ENCODE results near the gene CCDC167.

CCDC167 gene

DNA sequence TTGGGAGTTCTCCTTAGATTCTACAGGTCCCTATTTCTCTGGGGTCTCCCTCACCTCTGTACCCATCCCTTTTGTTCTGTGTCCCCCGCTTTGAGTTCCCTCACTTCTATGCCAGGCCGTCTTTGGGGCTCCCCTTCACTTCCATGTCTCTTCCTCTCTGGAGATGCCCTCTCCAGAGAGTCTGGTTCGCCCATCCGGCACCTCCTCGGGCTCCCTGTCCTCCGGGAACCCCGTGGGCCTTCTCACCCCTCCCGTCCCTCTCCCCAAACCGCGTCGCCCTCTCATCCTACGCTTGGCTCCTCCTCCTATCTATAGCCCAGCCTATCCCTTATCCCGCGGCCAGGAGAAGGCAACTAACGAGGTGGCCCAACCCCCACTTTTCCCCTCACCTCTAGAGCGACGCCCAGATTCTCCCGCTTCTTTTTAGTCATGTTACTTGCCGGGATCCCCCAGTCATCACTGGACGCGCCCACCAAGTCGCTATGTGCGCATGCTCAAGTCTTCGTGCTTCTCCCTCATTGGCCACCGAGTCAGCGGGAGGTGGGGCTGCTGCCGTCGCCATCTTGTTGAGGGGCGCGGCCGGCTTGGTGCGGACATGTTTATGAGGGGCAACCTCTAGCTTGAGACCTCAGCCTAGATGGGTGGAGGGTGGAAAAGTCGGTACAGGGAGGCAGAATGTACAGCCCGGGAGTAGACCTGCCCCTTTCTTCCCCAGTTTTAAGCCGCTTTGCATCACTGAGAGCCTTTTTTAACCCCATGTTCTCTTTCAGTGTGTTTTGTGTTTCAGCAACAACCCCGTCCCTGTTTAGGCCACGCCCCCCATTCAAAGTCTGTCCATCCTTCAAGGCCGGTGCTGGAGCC is at the start of gene CCDC167:
TSS of gene CCDC167 (minus strand) at position 461 of the 861 bp plus-strand sequence. CDS start at position 431, 30 bp downstream.
- peak; percentile 96 for DNase-seq

GRCh38 chr6:37549154-37549553 is 49.5 kb upstream of the CCDC167 start:
- DNase-seq, result no peak

DNA sequence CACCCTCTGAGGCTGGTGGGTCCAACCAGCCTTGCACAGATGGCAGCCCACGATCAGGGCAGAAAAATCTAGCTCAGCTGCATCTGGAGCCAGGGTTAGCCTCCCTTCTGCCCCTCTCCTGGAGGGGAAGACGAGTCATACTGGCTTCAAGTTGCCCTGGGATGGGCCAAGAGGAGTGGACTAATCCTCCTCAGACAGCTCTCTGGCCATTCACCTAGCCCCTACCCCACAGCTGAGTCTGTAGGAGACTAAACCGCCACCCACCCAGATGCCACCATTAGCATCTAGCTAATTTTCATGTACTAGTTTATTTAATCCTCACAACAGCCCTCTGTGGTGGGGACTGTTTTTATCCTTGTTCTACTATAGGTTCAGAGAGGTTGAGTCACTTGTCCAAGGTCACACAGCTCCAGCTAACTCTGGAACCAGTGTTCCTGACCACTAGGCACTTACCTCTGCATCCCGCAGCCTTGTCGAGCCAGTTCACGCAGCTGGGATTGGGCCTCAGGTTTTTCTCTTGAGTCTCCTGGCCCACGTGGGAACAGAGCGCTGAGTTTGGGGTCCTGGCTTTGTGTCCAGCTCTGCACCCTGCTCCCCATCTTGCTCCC is 48.5 kb upstream of the CCDC167 start:
- DNase-seq, result no peak

GRCh38 chr6:37547564-37548061 is 47.9 kb upstream of the CCDC167 start:
- DNase-seq, result peak; percentile 34

DNA sequence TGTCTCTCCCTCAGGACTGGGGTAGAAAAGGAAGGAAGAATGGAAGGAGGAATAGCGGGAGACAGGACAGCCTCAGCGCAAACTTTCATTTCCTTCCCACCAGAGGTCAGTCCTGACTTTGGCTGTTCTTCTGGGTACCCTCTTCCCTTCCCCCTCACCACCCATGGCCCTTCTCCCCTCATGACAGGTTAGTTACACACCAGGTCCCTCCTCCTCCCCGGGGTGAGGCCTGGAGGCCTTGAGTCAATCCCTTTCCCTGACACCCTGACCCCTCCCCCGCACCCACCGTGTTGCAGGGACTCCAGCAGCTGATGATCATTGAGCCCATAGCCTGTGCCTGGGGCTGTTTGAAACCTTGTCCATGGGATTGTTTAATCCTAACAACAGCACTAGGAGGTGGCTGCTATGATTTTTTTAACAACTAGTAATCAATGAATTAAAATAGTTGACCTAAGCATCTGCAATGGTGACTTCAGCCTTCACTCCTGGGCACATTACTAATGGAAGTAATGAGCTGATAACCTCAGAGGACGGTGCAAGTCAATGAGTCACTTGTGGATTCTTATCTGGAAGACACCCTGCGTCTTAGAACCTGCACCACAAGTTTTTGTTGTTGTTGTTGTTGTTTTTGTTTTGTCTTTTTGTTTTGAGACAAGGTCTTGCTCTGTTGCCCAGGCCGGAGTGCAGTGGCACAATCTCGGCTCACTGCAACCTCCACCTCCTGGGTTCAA is 46.6 kb upstream of the CCDC167 start:
- DNase-seq, result no peak

DNA sequence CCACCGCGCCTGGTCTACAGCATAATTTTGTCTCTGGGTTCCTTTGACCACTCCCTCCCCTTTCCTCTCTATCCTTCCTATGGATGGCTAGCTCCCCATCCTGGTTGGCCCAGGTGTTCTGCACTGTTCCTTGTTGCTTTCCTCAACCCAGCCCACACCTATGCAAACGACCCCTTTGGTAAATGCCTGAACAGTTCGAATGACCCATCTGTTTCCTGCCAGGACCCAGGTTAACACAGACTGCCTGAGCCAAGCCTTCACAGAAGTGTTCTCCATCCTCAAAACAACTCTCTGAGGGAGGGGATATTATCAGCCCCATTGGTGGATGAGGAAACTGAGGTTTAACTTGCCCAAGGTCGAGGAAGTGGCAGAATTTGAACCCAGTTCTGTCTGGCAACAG is 44.8 kb upstream of the CCDC167 start:
- no peak for DNase-seq

DNA sequence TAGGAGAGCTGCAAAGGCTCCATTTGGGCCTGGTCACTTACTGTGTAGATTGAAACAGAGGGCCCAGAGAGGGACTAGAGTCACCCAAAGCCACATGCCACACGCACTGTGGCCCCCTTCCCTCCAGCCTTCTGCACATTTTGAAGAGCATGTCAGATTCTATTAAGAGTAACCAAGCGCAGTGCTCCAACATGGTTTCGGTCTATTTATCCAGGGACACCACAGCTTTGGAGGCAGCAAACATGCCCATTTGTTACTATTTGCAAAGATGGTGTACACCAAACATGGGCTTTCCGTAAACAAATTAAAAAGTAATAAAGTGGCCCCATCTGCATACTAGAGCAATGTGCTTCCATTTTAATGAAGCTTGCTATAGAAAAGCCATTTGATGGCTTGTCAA is 43.7 kb upstream of the CCDC167 start:
- DNase-seq, result no peak

DNA sequence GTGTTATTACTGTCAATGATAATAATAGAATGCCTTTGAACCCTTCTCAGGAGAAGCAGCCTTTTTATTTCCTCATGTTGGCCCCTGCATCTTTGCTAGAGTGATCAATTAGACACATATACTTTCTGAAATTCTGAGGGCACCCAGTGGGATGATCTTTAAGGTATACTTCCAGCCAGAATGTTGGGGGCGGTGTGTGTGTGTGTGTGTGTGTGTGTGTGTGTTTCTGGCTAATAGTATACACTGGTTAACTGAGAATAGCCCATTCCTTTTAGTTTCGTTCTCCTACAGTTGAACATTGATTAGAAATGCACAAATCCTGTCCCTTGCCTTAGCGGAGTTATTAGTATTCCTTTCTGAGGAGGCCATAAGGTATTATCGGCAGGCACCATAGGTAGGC is 41.7 kb upstream of the CCDC167 start:
- DNase-seq, result no peak

DNA sequence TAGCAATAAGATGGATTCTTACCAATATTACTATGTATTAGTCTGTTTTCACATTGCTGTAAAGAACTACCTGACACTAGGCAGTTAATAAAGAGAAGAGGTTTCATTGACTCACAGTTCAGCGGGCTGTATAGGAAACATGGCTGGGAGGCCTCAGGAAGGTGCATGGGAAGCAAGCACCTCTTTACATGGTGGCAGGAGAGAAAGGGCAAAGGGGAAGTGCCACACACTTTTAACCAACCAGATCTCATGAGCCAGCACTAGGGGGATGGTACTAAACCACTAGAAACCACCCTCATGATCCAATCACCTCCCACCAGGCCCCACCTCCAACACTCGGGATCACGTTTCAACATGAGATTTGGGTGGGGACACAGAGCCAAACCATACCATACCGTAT is 40.7 kb upstream of the CCDC167 start:
- no peak for DNase-seq

DNA sequence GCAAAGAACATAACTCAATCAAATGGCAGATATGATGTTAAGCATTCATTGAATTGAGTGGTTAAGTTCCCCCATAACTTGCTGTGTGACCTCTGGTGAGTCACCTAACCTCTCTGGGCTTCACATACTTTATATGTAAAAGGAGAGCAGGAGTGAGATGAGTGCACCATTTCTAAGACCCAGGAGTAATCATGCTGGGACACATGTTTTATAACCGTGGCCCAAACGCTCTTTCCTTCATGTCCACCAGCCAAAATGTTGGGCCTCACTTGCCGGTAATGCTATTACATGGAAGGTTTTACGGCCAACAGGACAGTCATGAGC is 40.3 kb upstream of the CCDC167 start:
- no peak for DNase-seq

DNA sequence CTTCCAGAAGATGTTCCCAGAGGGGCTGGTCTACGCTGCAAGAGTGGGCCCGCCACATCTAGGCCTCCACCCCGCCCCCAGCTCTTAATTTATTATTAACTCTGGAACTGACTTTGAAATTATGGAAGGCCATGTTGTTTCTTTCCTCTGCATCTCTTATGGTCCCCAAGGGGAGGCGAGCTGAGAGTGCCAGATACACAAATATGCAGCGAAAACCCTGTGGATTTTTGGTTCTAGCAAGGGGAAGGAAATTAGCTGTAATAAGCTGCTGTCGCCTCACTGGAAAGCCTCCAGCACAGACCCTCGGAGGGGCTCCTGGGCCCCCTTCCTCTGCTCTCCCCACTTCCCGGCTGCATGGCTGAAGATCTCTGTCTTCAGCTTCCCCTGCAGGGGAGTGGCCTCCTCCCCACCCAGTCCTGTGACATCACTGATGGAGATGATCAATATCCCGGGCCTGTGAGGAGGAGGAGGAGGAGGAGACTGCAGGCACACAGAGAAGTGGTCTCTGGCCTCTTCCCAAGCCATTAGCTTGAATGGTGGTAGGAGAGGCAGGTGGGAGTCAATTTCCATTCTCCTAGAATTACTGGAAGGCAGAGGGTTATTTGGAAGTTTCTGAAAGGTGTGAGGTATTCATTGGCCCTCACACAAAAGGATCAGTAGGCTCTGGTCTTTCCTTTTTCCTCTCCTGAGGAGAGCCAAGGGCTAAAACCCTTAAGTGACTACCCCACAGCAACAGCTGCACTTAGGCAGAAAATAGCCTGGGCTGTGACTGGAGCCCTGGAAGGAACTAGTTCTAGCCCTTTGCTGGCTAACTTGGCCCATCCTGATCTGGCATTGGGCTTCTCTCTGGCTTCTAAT is 39.7 kb upstream of the CCDC167 start:
- peak; percentile 62 for DNase-seq

DNA sequence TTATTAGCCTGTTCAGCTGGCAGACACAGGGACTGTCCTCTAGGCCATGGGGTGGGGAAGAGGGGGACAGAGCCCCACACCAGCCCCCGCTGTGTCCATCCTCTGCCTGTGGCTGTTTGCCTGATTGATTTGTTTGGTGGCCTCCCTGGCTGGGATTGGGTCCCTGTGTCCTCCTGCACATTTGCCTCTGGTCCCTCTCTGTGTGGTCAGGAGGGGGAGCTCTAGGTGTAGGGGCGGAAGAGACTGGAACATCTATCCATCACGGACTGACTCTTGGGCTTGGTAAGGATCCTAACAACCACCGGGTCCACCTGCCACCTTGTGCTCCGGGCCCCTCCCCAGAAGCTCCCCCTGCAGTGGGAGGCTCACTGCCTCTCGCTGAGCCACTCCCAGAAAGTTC is 38.4 kb upstream of the CCDC167 start:
- no peak for DNase-seq

GRCh38 chr6:37537548-37537947 is 37.9 kb upstream of the CCDC167 start:
- peak; percentile 7 for DNase-seq

- DNase-seq, result peak; percentile 72
Observed at GRCh38 chr6:37536491-37537190, 36.9 kb upstream of the CCDC167 start.

DNA sequence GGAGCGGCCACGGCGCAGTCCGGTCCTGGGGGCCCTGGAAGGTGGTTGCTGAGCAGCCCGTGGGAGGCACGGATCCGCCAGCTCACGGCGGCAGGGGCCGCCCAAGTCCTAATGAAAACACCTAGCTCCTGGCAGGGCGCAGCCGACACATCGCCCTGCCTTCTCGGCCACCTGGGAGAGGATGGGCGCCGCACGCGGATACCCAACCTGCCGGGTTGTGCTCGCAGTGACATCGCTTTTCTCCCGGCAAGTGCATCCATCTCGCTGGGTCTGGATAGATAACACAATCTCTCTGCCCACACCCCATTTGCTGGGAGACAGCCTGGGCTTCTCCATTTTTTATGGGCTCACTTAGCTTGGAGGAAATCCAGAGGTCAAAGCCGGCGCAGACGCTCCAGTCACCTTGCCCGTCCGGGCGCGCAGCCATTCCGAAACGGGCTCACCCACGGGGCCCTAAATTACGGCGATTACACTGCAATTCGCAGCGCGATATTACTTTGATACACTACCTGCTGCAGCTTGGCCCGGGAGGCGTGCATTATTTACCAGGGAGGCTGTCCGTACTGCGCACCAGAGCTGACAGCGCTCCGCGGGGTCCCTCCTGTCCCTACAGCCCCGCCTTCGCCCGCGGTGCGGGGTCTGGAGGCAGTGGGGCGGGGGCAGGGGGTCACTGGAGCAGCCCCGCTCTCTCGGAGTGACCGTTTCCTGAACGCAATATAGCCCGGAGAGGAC is 36.2 kb upstream of the CCDC167 start:
- peak; percentile 57 for DNase-seq

DNA sequence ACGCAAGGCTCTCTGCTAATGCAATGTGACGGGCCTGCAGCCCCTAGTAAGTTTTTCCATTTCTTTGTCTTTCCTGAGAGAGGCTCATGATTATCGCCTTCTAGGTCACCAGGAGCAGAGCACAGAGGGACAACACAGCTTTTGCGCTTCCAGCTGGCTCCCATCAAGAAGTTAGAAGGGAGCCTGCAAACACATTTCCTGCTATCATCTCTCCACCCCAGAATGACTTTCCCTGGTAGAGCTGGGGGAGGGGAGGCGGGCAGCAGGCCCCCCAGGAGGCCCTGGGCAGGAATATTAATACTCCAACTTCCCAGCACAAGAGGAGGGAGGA is 35.7 kb upstream of the CCDC167 start:
- DNase-seq, result peak; percentile 41

DNA sequence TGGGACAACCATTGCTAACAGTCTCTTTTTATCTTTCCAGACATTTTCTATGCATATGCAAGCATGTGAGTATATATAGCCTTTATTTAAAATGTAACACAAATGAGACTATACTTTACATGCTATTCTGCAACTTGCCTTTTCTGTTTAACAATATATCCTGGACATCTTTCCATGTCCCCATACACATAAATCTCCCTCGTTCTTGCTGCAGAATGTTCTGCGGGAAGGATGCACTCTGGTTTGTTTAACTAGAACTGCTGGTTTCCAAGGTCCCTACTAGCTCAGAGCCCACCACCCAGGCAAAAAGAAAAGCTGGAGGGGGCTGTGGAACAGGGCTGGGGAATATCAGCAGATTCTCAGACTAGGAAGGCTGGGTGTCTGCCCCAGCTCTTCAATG is 35.2 kb upstream of the CCDC167 start:
- no peak for DNase-seq

DNA sequence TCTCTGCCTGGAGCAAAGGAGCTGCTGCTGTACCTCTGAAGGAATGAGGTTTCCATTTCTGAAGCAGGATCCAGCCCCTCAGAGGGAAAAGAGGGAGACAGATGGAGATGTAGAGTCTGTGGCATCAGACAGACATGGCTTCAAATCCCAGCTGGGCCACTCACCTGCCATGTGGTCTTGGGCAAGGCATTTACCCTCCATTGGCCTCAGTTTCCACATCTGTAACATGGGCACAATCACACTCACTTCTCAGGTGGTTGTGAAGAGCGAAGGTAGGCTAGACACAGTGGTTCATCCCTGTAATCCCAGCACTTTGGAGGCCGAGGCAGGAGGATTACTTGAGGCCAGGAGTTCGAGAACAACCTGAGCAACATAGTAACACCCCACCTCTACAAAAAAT is 32.4 kb upstream of the CCDC167 start:
- no peak for DNase-seq

GRCh38 chr6:37531437-37532036 is 31.8 kb upstream of the CCDC167 start:
- DNase-seq, result no peak

GRCh38 chr6:37531026-37531425 is 31.3 kb upstream of the CCDC167 start:
- DNase-seq, result no peak

GRCh38 chr6:37530297-37530696 is 30.6 kb upstream of the CCDC167 start:
- DNase-seq, result no peak

Data from NCI-H1092 treated with DMSO at 0.1 percent for 48 hours (cell line).